Stomach (tissue), 4 donors: ENCODE data around the gene EXOC4.

Experiments used
- EP300 ChIP-seq: sonication (generic); formaldehyde crosslinking; IDR thresholded peaks from one replicate; pipeline ENCODE4 v1.6.1; 2017; ENCODE audit warnings: antibody characterized with exemption
- TF ChIP-seq, protein P1 (sequence below), 7 experiments: fragments of 450-650 bp in 4 of 7; fragments of 200-600 bp in 3 of 7; sonication (generic) in 3 of 7; IDR thresholded peaks; one replicate each; pipeline ENCODE4 v1.5.1; 2016 to 2019; ENCODE audit warnings: antibody characterized with exemption in 7 of 7, control low read depth in 2 of 7, mild to moderate bottlenecking in 1 of 7

DNA sequence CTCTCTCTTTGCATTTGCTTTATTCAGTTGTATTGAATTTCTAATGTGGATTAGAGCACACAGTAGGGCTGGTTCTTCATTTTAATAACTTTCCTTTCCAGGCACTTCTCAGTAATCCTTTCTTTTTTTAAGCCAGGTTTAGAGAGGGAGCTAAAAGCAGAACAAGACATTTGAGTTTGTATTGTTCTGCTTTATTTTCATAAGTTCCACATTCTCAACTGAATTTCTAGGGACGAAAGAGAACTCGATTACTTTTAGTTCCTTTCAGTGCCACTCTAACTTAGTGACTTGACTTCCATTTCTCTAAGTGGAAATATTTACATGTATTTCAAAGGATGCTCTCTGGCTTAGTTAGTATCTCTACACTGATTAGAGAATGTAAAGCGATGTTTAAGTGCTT lies 145.6 kb downstream of the EXOC4 start:
- TF ChIP-seq, protein P1, sequence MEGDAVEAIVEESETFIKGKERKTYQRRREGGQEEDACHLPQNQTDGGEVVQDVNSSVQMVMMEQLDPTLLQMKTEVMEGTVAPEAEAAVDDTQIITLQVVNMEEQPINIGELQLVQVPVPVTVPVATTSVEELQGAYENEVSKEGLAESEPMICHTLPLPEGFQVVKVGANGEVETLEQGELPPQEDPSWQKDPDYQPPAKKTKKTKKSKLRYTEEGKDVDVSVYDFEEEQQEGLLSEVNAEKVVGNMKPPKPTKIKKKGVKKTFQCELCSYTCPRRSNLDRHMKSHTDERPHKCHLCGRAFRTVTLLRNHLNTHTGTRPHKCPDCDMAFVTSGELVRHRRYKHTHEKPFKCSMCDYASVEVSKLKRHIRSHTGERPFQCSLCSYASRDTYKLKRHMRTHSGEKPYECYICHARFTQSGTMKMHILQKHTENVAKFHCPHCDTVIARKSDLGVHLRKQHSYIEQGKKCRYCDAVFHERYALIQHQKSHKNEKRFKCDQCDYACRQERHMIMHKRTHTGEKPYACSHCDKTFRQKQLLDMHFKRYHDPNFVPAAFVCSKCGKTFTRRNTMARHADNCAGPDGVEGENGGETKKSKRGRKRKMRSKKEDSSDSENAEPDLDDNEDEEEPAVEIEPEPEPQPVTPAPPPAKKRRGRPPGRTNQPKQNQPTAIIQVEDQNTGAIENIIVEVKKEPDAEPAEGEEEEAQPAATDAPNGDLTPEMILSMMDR (IDR thresholded peaks at IDR 0.05): no peak
- no peak for TF ChIP-seq EP300
